Endothelial cell of umbilical vein (primary cell): ENCODE data around the gene CIAO3. TPM values are rescaled to one million over a fixed set of nuclear protein-coding genes. Genes with fewer than 3 reads are reported as not detected.
A peak's percentile ranks its signal among the peaks of the same experiment; 100 is the strongest.

Experiments used
- BruUV-seq: library from RNA; stranded (reverse); fragments of 400-500 nt; replicated peaks from 2 replicates; lab custom pipeline; 2021; lab: Mats Ljungman, UMichigan
- CTCF ChIA-PET: fragments of 300-600, 350-600 bp; sonication (Branson Sonifier 250); formaldehyde crosslinking; loops from one replicate; lab custom pipeline; 2021; ENCODE audit warnings: antibody characterized with exemption, inconsistent platforms; lab: Charles Lee
- POLR2A ChIA-PET: fragments of 300-600, 350-600 bp; sonication (Branson Sonifier 250); formaldehyde crosslinking; loops from one replicate; lab custom pipeline; 2021; ENCODE audit warnings: antibody characterized with exemption, inconsistent platforms; lab: Charles Lee
- DNase-seq: peaks from one replicate; pipeline ENCODE4 v3.0.0-alpha.2; 2011; ENCODE audit warnings: low read depth, low spot score
- FAIRE-seq: peaks from 2 replicates; lab custom pipeline; 2011; peaks lifted over from hg19 to GRCh38; lab: Jason Lieb, UNC
- H2AFZ ChIP-seq: 2 replicates; pipeline ENCODE4 v1.6.0; 2012; ENCODE audit warnings: low read depth, low read length, control low read depth, inconsistent platforms
- H3K27ac ChIP-seq: 2 replicates; pipeline ENCODE4 v1.5.1; 2011; ENCODE audit warnings: low read depth, mild to moderate bottlenecking, control low read depth, low read length, moderate library complexity; ENCODE audit not compliant: insufficient read depth
- H3K27me3 ChIP-seq, 2 experiments: 2 replicates each; pipeline versions ENCODE4 v1.6.0 to v1.6.1; 2011; ENCODE audit warnings: low read length in 2 of 2, mixed read lengths in 1 of 2; ENCODE audit not compliant: control insufficient read depth in 2 of 2, insufficient read depth in 2 of 2
- H3K36me3 ChIP-seq, 2 experiments: 2 replicates in 1 of 2; 3 replicates in 1 of 2; pipeline ENCODE4 v1.5.1; 2011; ENCODE audit warnings: low read length in 2 of 2, mild to moderate bottlenecking in 1 of 2, moderate library complexity in 1 of 2; ENCODE audit not compliant: control insufficient read depth in 2 of 2, insufficient read depth in 2 of 2; ENCODE audit errors: extremely low read depth in 1 of 2
- H3K4me1 ChIP-seq: 3 replicates; pipeline ENCODE4 v1.5.1; 2011; ENCODE audit warnings: mild to moderate bottlenecking, low read length; ENCODE audit not compliant: control insufficient read depth, insufficient read depth; ENCODE audit errors: extremely low read depth
- H3K4me2 ChIP-seq: 2 replicates; pipeline ENCODE4 v1.6.1; 2011; ENCODE audit warnings: low read length, control low read depth, mixed read lengths; ENCODE audit not compliant: insufficient read depth
- H3K4me3 ChIP-seq, 3 experiments: fragments of 200-600 bp in 1 of 3; sonication (generic), shearing (Covaris generic) in 1 of 3; replicated peaks in 1 of 3; 2 replicates each; pipeline ENCODE4 v1.5.1; 2011 to 2016; ENCODE audit warnings: control low read depth in 3 of 3, low read length in 3 of 3, mild to moderate bottlenecking in 2 of 3, inconsistent platforms in 1 of 3, low read depth in 1 of 3, moderate library complexity in 1 of 3; ENCODE audit not compliant: insufficient read depth in 1 of 3
- H3K79me2 ChIP-seq: 2 replicates; pipeline ENCODE4 v1.6.0; 2012; ENCODE audit warnings: low read length, inconsistent platforms; ENCODE audit not compliant: control insufficient read depth, insufficient read depth
- H3K9ac ChIP-seq: replicated peaks from 2 replicates; pipeline ENCODE3; 2011; ENCODE audit warnings: low read length, control low read depth; ENCODE audit not compliant: insufficient read depth; ENCODE audit errors: extremely low read depth
- H3K9me1 ChIP-seq: replicated peaks from 3 replicates; pipeline ENCODE4 v1.6.0; 2011; ENCODE audit warnings: mild to moderate bottlenecking, low read length; ENCODE audit not compliant: control insufficient read depth, insufficient read depth; ENCODE audit errors: extremely low read depth
- H3K9me3 ChIP-seq: replicated peaks from 2 replicates; pipeline ENCODE4 v1.5.1; 2012; ENCODE audit warnings: low read length, inconsistent platforms; ENCODE audit not compliant: control insufficient read depth, insufficient read depth
- H4K20me1 ChIP-seq: replicated peaks from 2 replicates; pipeline ENCODE3; 2011; ENCODE audit warnings: mild to moderate bottlenecking, low read length; ENCODE audit not compliant: control insufficient read depth, insufficient read depth; ENCODE audit errors: extremely low read depth
- CTCF ChIP-seq, 2 donors: IDR thresholded peaks; 1 replicate in 1 of 2; 2 replicates in 1 of 2; pipeline ENCODE4 v1.5.1; 2011; ENCODE audit warnings: low read length in 2 of 2, mild to moderate bottlenecking in 2 of 2, moderate library complexity in 2 of 2, control low read depth in 1 of 2, inconsistent platforms in 1 of 2, low read depth in 1 of 2; ENCODE audit not compliant: insufficient read depth in 1 of 2; ENCODE audit errors: extremely low read depth in 1 of 2
- EZH2 ChIP-seq: IDR thresholded peaks from 2 replicates; pipeline ENCODE4 v1.6.1; 2012; ENCODE audit warnings: borderline replicate concordance, low read depth, mild to moderate bottlenecking, moderate library complexity, low read length, inconsistent platforms; ENCODE audit not compliant: severe bottlenecking
- FOS ChIP-seq: IDR thresholded peaks from 2 replicates; pipeline ENCODE4 v1.6.1; 2011; ENCODE audit warnings: mild to moderate bottlenecking, low read length, moderate library complexity, borderline replicate concordance; ENCODE audit not compliant: insufficient read depth
- GATA2 ChIP-seq: IDR thresholded peaks from 2 replicates; pipeline ENCODE4 v1.7.0; 2011; ENCODE audit warnings: low read depth, mild to moderate bottlenecking, moderate library complexity, mixed read lengths, low read length; ENCODE audit not compliant: insufficient read length, insufficient read depth
- JUN ChIP-seq: IDR thresholded peaks from 2 replicates; pipeline ENCODE4 v1.6.1; 2011; ENCODE audit warnings: borderline replicate concordance, low read depth; ENCODE audit not compliant: insufficient read length, insufficient read depth
- MYC ChIP-seq: IDR thresholded peaks from one replicate; pipeline ENCODE4 v1.6.1; 2011; ENCODE audit warnings: mild to moderate bottlenecking, low read depth, low read length
- POLR2A ChIP-seq: IDR thresholded peaks from 2 replicates; pipeline ENCODE4 v1.6.1; 2012; ENCODE audit warnings: low read depth, mild to moderate bottlenecking, control low read depth, low read length
- POLR2AphosphoS5 ChIP-seq: IDR thresholded peaks from 2 replicates; pipeline ENCODE4 v1.6.1; 2012; ENCODE audit warnings: low read depth, mild to moderate bottlenecking, control low read depth, low read length, moderate library complexity; ENCODE audit not compliant: insufficient read depth
- dilution Hi-C: fragments of 300-500 bp; cut with MboI; formaldehyde crosslinking; loops from one replicate; pipeline ENCODE4 v1.15.0; 2019; ENCODE audit warnings: low sequenced_read_pairs; ENCODE audit not compliant: extremely low pct_ligation_motif_present
- intact Hi-C: fragments of 100-400 bp; cut with micrococcal nuclease; formaldehyde crosslinking; loops from one replicate; pipeline ENCODE4 v1.10.0; 2022
- polyA plus RNA-seq, 4 experiments: library from polyadenylated mRNA; depleted of rRNA in 3 of 4; stranded (reverse) in 3 of 4; unstranded in 1 of 4; fragments of >200 nt; gene quantifications; 2 replicates each; pipeline versions ENCODE4 v1.2.1 to v1.2.3, GENCODE V29; 2011 to 2012; ENCODE audit warnings: missing spikeins in 1 of 4
- total RNA-seq: library from RNA; stranded (reverse); gene quantifications from 2 replicates; pipeline ENCODE4 v1.2.3, GENCODE V29; 2021
- TF ChIP-seq, protein P1 (sequence below): IDR thresholded peaks from 2 replicates; pipeline ENCODE4 v1.6.1; 2011; ENCODE audit not compliant: insufficient read depth, insufficient read length

CIAO3 gene
- total and polyA plus RNA-seq, 2 donors (not counting 3 experiments of a cell fraction or from before 2014, with no cell fraction given): 23.1 to 33.8 TPM

- H4K20me1 ChIP-seq: no peaks in the 10 kb centered on the region
- H3K9me3 ChIP-seq: no peaks in the 10 kb centered on the region
- H3K9ac ChIP-seq: peak overlapping the region; percentile 75
- H3K27me3 ChIP-seq: peaks cover 16% of the 10 kb centered on the region in 2 experiments
- POLR2A ChIA-PET: no interaction called here
- intact Hi-C loops: no loop called here
- CTCF ChIA-PET: interaction anchor here (1.2 to 1.6 kb wide), 5 partner anchors 14 to 31 kb away, joined by 3 to 8 read pairs (median 4); partner anchors contain the start of gene ANTKMT
- H3K9me1 ChIP-seq: no peaks in the 10 kb centered on the region
- peak overlapping the region; percentile 49 for H3K27ac ChIP-seq
- peak overlapping the region; percentile 69 for H3K4me2 ChIP-seq
- H3K4me3 ChIP-seq: peak overlapping the region; percentile 72 to 78 (median 78)
- peaks cover 0 to 10% of the 10 kb centered on the region in 2 experiments for H3K36me3 ChIP-seq
- dilution Hi-C loops: no loop called here
- peak overlapping the region; percentile 76 for H2AFZ ChIP-seq
- H3K79me2 ChIP-seq: no peaks in the 10 kb centered on the region
- no peak for FAIRE-seq
- DNase-seq: no peak
- TF ChIP-seq CTCF (IDR thresholded peaks at IDR 0.05; ENCODE audit: extremely low read depth in 1 of 2, insufficient read depth in 1 of 2, low read depth in 1 of 2, low read length in 2 of 2): no peak
- TF ChIP-seq JUN: no peak
- TF ChIP-seq POLR2AphosphoS5: no peak
- TF ChIP-seq POLR2A: no peak
- peaks cover 6% of the 10 kb centered on the region for H3K4me1 ChIP-seq
- no TSS peak for BruUV-seq
Observed at GRCh38 chr16:689175-689897, 51.5 kb downstream of the CIAO3 start.

- CTCF ChIA-PET: interaction anchor here (0.7 to 1.3 kb wide), 2 partner anchors 8 to 295 kb away, joined by 3 to 4 read pairs; no protein-coding TSS in a partner anchor
Observed at GRCh38 chr16:687499-687898, 53.3 kb downstream of the CIAO3 start.

More at GRCh38 chr16:687499-687898, 53.3 kb downstream of the CIAO3 start:
- no peak for DNase-seq
- H3K27me3 ChIP-seq: peaks cover 0 to 3% of the 10 kb centered on the region in 2 experiments
- no peak overlapping the region for H2AFZ ChIP-seq
- H3K4me3 ChIP-seq: no peak overlapping the region
- no peak overlapping the region for H3K9ac ChIP-seq
- no peak for TF ChIP-seq POLR2A
- TF ChIP-seq GATA2: no peak
- TF ChIP-seq JUN: no peak
- TF ChIP-seq MYC: no peak
- TF ChIP-seq, protein P1, sequence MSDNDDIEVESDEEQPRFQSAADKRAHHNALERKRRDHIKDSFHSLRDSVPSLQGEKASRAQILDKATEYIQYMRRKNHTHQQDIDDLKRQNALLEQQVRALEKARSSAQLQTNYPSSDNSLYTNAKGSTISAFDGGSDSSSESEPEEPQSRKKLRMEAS: no peak
- no peak for TF ChIP-seq CTCF (IDR thresholded peaks at IDR 0.05; ENCODE audit: extremely low read depth in 1 of 2, insufficient read depth in 1 of 2, low read depth in 1 of 2, low read length in 2 of 2)
- no peak for TF ChIP-seq FOS
- no peak for TF ChIP-seq EZH2
- no peak for TF ChIP-seq POLR2AphosphoS5
- H3K9me1 ChIP-seq: no peaks in the 10 kb centered on the region
- POLR2A ChIA-PET: no interaction called here
- peaks cover 2 to 15% of the 10 kb centered on the region in 2 experiments for H3K36me3 ChIP-seq
- no peak overlapping the region for H3K4me2 ChIP-seq
- FAIRE-seq: no peak
- peaks cover 11% of the 10 kb centered on the region for H3K4me1 ChIP-seq
- intact Hi-C loops (no loop called here), dilution Hi-C loops (no loop called here)
- H3K79me2 ChIP-seq: peaks cover 12% of the 10 kb centered on the region
- BruUV-seq: no TSS peak
- H3K9me3 ChIP-seq: no peaks in the 10 kb centered on the region
- H3K27ac ChIP-seq: no peak overlapping the region
- no peaks in the 10 kb centered on the region for H4K20me1 ChIP-seq
